HCT116 (cell line): Measurements from ENCODE around the gene SLFN12L. TPM values are rescaled to one million over a fixed set of nuclear protein-coding genes. Genes with fewer than 3 reads are reported as not detected.

ENCODE experiments used
- ATAC-seq: fragments of 200-7000 bp; cut with Tn5 transposase; 2 replicates; pipeline ENCODE4 v1.9.1; 2020; ENCODE audit warnings: mild to moderate bottlenecking, moderate library complexity
- BruUV-seq: library from RNA; stranded (reverse); fragments of 400-500 nt; replicated peaks from 2 replicates; lab custom pipeline; 2021; lab: Mats Ljungman, UMichigan
- CTCF ChIA-PET: fragments of 300-600 bp; sonication (Branson Sonifier 250); formaldehyde crosslinking; loops from one replicate; lab custom pipeline; 2021; ENCODE audit warnings: antibody characterized with exemption; lab: Charles Lee
- POLR2A ChIA-PET: fragments of 300-600, 350-600 bp; sonication (Branson Sonifier 250); formaldehyde crosslinking; loops from one replicate; lab custom pipeline; 2021; ENCODE audit warnings: antibody characterized with exemption; lab: Charles Lee
- RAD21 ChIA-PET, 2 experiments: fragments of 300-600 bp; sonication (Branson Sonifier 250); formaldehyde crosslinking; loops; one replicate each; lab custom pipeline; 2023; ENCODE audit warnings: low total read pairs in 2 of 2; ENCODE audit not compliant: uncharacterized antibody in 2 of 2, unreplicated experiment in 2 of 2, low non-redundant PET in 1 of 2; lab: Charles Lee
- DNase-seq: peaks from one replicate; pipeline ENCODE4 v3.0.0-alpha.2; 2010; ENCODE audit warnings: low read depth, low spot score
- H2AFZ ChIP-seq: fragments of 200-600 bp; shearing (Covaris generic), sonication (generic); 2 replicates; pipeline ENCODE4 v1.6.1; 2017; ENCODE audit warnings: low read depth, mixed run types, mixed read lengths, antibody characterized with exemption, low read length; ENCODE audit not compliant: poor library complexity, severe bottlenecking
- H3K27ac ChIP-seq: 2 replicates; pipeline ENCODE4 v1.5.1; 2012; ENCODE audit warnings: low read depth, low read length
- H3K27me3 ChIP-seq: fragments of 200-600 bp; sonication (generic); 2 replicates; pipeline ENCODE4 v1.6.1; 2016; ENCODE audit warnings: mixed run types, low read length, mixed read lengths; ENCODE audit not compliant: insufficient read depth
- H3K36me3 ChIP-seq, 2 experiments: fragments of 200-500 bp in 1 of 2; fragments of 200-600 bp in 1 of 2; sonication (Bioruptor generic) in 1 of 2; sonication (generic) in 1 of 2; 2 replicates each; pipeline versions ENCODE4 v1.5.1 to v1.6.1; 2014 to 2016; ENCODE audit warnings: low read length in 2 of 2, inconsistent platforms in 1 of 2, mixed read lengths in 1 of 2, mixed run types in 1 of 2; ENCODE audit not compliant: insufficient read depth in 2 of 2, control insufficient read depth in 1 of 2
- H3K4me1 ChIP-seq, 2 experiments: fragments of 200-600 bp in 1 of 2; sonication (generic) in 1 of 2; 2 replicates each; pipeline versions ENCODE4 v1.5.1 to v1.6.1; 2012 to 2017; ENCODE audit warnings: low read length in 2 of 2, inconsistent platforms in 1 of 2, mild to moderate bottlenecking in 1 of 2, mixed read lengths in 1 of 2, mixed run types in 1 of 2, moderate library complexity in 1 of 2; ENCODE audit not compliant: insufficient read depth in 2 of 2, control insufficient read depth in 1 of 2
- H3K4me2 ChIP-seq: fragments of 200-600 bp; sonication (generic); 2 replicates; pipeline ENCODE4 v1.6.1; 2017; ENCODE audit warnings: mixed run types, low read length, mixed read lengths
- H3K4me3 ChIP-seq, 2 experiments: fragments of 200-600 bp in 1 of 2; sonication (generic) in 1 of 2; replicated peaks in 1 of 2; 2 replicates each; pipeline ENCODE4 v1.5.1; 2011 to 2016; ENCODE audit warnings: low read length in 2 of 2, control low read depth in 1 of 2, low read depth in 1 of 2, mild to moderate bottlenecking in 1 of 2, mixed read lengths in 1 of 2, mixed run types in 1 of 2
- H3K79me2 ChIP-seq: fragments of 200-600 bp; sonication (generic); 2 replicates; pipeline ENCODE4 v1.6.1; 2017; ENCODE audit warnings: mild to moderate bottlenecking, mixed run types, low read length, moderate library complexity, mixed read lengths; ENCODE audit not compliant: insufficient read depth
- H3K9ac ChIP-seq: fragments of 200-600 bp; sonication (generic); 2 replicates; pipeline ENCODE4 v1.6.1; 2016; ENCODE audit warnings: low read length, mixed read lengths
- H3K9me2 ChIP-seq: fragments of 200-600 bp; sonication (generic), shearing (Covaris generic); 2 replicates; pipeline ENCODE4 v1.6.1; 2017; ENCODE audit warnings: mixed run types, mild to moderate bottlenecking, moderate library complexity; ENCODE audit not compliant: insufficient read depth
- H3K9me3 ChIP-seq, 2 experiments: fragments of 200-500 bp in 1 of 2; fragments of 200-600 bp in 1 of 2; sonication (Bioruptor generic) in 1 of 2; sonication (generic) in 1 of 2; 2 replicates each; pipeline ENCODE4 v1.6.1; 2014 to 2017; ENCODE audit warnings: low read length in 2 of 2, mixed read lengths in 2 of 2, inconsistent platforms in 1 of 2, low read depth in 1 of 2, mild to moderate bottlenecking in 1 of 2, mixed run types in 1 of 2, moderate library complexity in 1 of 2; ENCODE audit not compliant: control insufficient read depth in 1 of 2, insufficient read depth in 1 of 2
- H4K20me1 ChIP-seq: fragments of 200-600 bp; sonication (generic), shearing (Covaris generic); 2 replicates; pipeline ENCODE4 v1.6.1; 2017; ENCODE audit warnings: mixed run types, mild to moderate bottlenecking, moderate library complexity; ENCODE audit not compliant: insufficient read depth
- CBX3 ChIP-seq: IDR thresholded peaks from 2 replicates; pipeline ENCODE4 v1.6.1; 2012; ENCODE audit warnings: low read depth
- CEBPB ChIP-seq: IDR thresholded peaks from 2 replicates; pipeline ENCODE4 v1.6.1; 2012; ENCODE audit warnings: low read depth
- EGR1 ChIP-seq: IDR thresholded peaks from 2 replicates; pipeline ENCODE4 v1.6.1; 2012; ENCODE audit warnings: low read depth
- EZH2 ChIP-seq: fragments of 200-600 bp; sonication (generic); IDR thresholded peaks from 2 replicates; pipeline ENCODE4 v1.6.1; 2017; ENCODE audit warnings: antibody characterized with exemption, mixed run types
- FOSL1 ChIP-seq: IDR thresholded peaks from 2 replicates; pipeline ENCODE4 v1.6.1; 2012; ENCODE audit warnings: low read depth
- JUND ChIP-seq: IDR thresholded peaks from 2 replicates; pipeline ENCODE4 v1.6.1; 2012
- POLR2A ChIP-seq: IDR thresholded peaks from 2 replicates; pipeline ENCODE4 v1.7.0; 2011; ENCODE audit warnings: borderline replicate concordance; ENCODE audit not compliant: insufficient read depth, insufficient read length; ENCODE audit errors: extremely low read depth
- POLR2AphosphoS5 ChIP-seq: IDR thresholded peaks from 2 replicates; pipeline ENCODE4 v1.6.1; 2011; ENCODE audit warnings: mild to moderate bottlenecking, low read depth, low read length, moderate library complexity
- RAD21 ChIP-seq: IDR thresholded peaks from 2 replicates; pipeline ENCODE4 v1.6.1; 2012; ENCODE audit warnings: low read depth, mild to moderate bottlenecking
- SP1 ChIP-seq: IDR thresholded peaks from 2 replicates; pipeline ENCODE4 v1.6.1; 2012; ENCODE audit warnings: low read depth
- SRF ChIP-seq: IDR thresholded peaks from 2 replicates; pipeline ENCODE4 v1.6.1; 2012; ENCODE audit warnings: low read depth
- TCF7L2 ChIP-seq: IDR thresholded peaks from 2 replicates; pipeline ENCODE4 v1.7.0; 2011; ENCODE audit warnings: borderline replicate concordance, inconsistent platforms; ENCODE audit not compliant: insufficient read depth, insufficient read length; ENCODE audit errors: extremely low read depth
- YY1 ChIP-seq: IDR thresholded peaks from 2 replicates; pipeline ENCODE4 v1.6.1; 2011; ENCODE audit warnings: low read length, low read depth, moderate library complexity, mild to moderate bottlenecking; ENCODE audit not compliant: insufficient replicate concordance; ENCODE audit errors: extremely low read depth
- ZFX ChIP-seq: fragments of 450-650 bp; IDR thresholded peaks from 2 replicates; pipeline ENCODE4 v1.6.1; 2017
- ZNF274 ChIP-seq: fragments of 200-500 bp; sonication (Bioruptor generic); IDR thresholded peaks from 2 replicates; pipeline ENCODE4 v1.6.1; 2014; ENCODE audit warnings: mild to moderate bottlenecking, low read depth, low read length, inconsistent platforms
- intact Hi-C: fragments of 100-400 bp; cut with micrococcal nuclease; formaldehyde crosslinking; loops from 2 replicates; pipeline ENCODE4 v1.10.0; 2022
- total RNA-seq: library from RNA; stranded (reverse); gene quantifications from one replicate; pipeline ENCODE4 v1.2.1, GENCODE V29; 2021; ENCODE audit not compliant: unreplicated experiment
- TF ChIP-seq, protein P1 (sequence below): IDR thresholded peaks from 2 replicates; pipeline ENCODE4 v1.6.1; 2012; ENCODE audit warnings: low read depth
- TF ChIP-seq, protein P2 (sequence below): IDR thresholded peaks from 2 replicates; pipeline ENCODE4 v1.6.1; 2012
- TF ChIP-seq, protein P3 (sequence below), 3 experiments: fragments of 200-600 bp in 1 of 3; sonication (generic) in 1 of 3; IDR thresholded peaks in 2 of 3; conservative IDR thresholded peaks in 1 of 3; 2 replicates each; pipeline ENCODE4 v1.5.1; 2012 to 2017; ENCODE audit warnings: low read depth in 2 of 3, low read length in 2 of 3, antibody characterized with exemption in 1 of 3, borderline replicate concordance in 1 of 3, control low read depth in 1 of 3, mild to moderate bottlenecking in 1 of 3, mixed read lengths in 1 of 3, mixed run types in 1 of 3, moderate library complexity in 1 of 3; ENCODE audit not compliant: insufficient read depth in 1 of 3
- TF ChIP-seq, protein P4 (sequence below): IDR thresholded peaks from 2 replicates; pipeline ENCODE4 v1.6.1; 2011; ENCODE audit warnings: mild to moderate bottlenecking, low read length, moderate library complexity; ENCODE audit not compliant: insufficient replicate concordance; ENCODE audit errors: extremely low read depth
- TF ChIP-seq, protein P5 (sequence below): IDR thresholded peaks from 2 replicates; pipeline ENCODE4 v1.6.1; 2012

The SLFN12L gene
- total RNA-seq, 1 experiment from 2014 or later = 0.17 TPM

DNA sequence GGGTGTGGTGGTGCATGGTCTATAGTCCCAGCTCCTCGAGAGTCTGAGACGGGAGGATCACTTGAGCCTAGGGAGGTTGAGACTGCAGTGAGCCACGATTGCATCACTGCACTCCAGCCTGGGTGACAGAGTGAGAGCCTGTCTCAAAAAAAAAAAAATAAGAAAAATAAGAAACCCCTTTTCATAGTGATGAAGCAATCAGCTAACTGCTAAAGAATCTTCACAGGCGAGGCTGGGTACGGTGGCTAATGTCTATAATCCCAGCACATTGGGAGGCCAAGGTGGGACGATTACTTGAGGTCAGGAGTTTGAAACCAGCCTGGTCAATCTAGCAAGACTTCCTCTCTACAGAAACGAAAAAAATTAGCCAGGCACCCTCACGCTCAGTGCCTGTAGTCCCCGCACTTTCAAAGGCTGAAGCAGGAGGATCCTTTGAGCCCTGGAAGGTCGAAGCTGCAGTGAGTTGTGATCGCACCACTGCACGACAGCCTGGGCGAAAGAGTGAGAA, 760 bp downstream of the SLFN12L start:
- Histone ChIP-seq H3K9me2 (no peaks in the 10 kb centered on the region), H3K9me3 (no peaks in the 10 kb centered on the region), H3K27me3 (no peaks in the 10 kb centered on the region; the same call in 1 of the 2 replicates), H3K4me1 (peaks cover 0 to 5% of the 10 kb centered on the region in 2 experiments; a peak in 1 of 4 replicates), H3K4me3 (no peak overlapping the region), H2AFZ (no peak overlapping the region), H3K4me2 (no peak overlapping the region), H3K79me2 (no peaks in the 10 kb centered on the region), H3K27ac (no peak overlapping the region)
- intact Hi-C loops = loop anchor here (5.0 kb wide), 2 partner anchors 279 to 539 kb away; no protein-coding TSS in a partner anchor
- ATAC-seq (no peak), DNase-seq (no peak)
- RAD21 ChIA-PET = no interaction called here
- no peak for TF ChIP-seq ZFX
- TF ChIP-seq CBX3 = no peak
- TF ChIP-seq, protein P1, sequence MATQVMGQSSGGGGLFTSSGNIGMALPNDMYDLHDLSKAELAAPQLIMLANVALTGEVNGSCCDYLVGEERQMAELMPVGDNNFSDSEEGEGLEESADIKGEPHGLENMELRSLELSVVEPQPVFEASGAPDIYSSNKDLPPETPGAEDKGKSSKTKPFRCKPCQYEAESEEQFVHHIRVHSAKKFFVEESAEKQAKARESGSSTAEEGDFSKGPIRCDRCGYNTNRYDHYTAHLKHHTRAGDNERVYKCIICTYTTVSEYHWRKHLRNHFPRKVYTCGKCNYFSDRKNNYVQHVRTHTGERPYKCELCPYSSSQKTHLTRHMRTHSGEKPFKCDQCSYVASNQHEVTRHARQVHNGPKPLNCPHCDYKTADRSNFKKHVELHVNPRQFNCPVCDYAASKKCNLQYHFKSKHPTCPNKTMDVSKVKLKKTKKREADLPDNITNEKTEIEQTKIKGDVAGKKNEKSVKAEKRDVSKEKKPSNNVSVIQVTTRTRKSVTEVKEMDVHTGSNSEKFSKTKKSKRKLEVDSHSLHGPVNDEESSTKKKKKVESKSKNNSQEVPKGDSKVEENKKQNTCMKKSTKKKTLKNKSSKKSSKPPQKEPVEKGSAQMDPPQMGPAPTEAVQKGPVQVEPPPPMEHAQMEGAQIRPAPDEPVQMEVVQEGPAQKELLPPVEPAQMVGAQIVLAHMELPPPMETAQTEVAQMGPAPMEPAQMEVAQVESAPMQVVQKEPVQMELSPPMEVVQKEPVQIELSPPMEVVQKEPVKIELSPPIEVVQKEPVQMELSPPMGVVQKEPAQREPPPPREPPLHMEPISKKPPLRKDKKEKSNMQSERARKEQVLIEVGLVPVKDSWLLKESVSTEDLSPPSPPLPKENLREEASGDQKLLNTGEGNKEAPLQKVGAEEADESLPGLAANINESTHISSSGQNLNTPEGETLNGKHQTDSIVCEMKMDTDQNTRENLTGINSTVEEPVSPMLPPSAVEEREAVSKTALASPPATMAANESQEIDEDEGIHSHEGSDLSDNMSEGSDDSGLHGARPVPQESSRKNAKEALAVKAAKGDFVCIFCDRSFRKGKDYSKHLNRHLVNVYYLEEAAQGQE = no peak
- no peak for TF ChIP-seq EZH2
- TF ChIP-seq, protein P2, sequence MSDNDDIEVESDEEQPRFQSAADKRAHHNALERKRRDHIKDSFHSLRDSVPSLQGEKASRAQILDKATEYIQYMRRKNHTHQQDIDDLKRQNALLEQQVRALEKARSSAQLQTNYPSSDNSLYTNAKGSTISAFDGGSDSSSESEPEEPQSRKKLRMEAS = no peak
- TF ChIP-seq POLR2A = no peak
- no peak for TF ChIP-seq SP1
- TF ChIP-seq TCF7L2 = no peak
- TF ChIP-seq EGR1 = no peak
- TF ChIP-seq, protein P3, sequence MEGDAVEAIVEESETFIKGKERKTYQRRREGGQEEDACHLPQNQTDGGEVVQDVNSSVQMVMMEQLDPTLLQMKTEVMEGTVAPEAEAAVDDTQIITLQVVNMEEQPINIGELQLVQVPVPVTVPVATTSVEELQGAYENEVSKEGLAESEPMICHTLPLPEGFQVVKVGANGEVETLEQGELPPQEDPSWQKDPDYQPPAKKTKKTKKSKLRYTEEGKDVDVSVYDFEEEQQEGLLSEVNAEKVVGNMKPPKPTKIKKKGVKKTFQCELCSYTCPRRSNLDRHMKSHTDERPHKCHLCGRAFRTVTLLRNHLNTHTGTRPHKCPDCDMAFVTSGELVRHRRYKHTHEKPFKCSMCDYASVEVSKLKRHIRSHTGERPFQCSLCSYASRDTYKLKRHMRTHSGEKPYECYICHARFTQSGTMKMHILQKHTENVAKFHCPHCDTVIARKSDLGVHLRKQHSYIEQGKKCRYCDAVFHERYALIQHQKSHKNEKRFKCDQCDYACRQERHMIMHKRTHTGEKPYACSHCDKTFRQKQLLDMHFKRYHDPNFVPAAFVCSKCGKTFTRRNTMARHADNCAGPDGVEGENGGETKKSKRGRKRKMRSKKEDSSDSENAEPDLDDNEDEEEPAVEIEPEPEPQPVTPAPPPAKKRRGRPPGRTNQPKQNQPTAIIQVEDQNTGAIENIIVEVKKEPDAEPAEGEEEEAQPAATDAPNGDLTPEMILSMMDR (IDR thresholded peaks at IDR 0.05 in 2 of 3, conservative IDR thresholded peaks at IDR 0.05 in 1 of 3; ENCODE audit: borderline replicate concordance in 1 of 3, insufficient read depth in 1 of 3, low read depth in 2 of 3, low read length in 2 of 3) = no peak
- no peak for TF ChIP-seq SRF
- TF ChIP-seq CEBPB = no peak
- TF ChIP-seq, protein P4, sequence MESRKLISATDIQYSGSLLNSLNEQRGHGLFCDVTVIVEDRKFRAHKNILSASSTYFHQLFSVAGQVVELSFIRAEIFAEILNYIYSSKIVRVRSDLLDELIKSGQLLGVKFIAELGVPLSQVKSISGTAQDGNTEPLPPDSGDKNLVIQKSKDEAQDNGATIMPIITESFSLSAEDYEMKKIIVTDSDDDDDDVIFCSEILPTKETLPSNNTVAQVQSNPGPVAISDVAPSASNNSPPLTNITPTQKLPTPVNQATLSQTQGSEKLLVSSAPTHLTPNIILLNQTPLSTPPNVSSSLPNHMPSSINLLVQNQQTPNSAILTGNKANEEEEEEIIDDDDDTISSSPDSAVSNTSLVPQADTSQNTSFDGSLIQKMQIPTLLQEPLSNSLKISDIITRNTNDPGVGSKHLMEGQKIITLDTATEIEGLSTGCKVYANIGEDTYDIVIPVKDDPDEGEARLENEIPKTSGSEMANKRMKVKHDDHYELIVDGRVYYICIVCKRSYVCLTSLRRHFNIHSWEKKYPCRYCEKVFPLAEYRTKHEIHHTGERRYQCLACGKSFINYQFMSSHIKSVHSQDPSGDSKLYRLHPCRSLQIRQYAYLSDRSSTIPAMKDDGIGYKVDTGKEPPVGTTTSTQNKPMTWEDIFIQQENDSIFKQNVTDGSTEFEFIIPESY = no peak
- TF ChIP-seq, protein P5, sequence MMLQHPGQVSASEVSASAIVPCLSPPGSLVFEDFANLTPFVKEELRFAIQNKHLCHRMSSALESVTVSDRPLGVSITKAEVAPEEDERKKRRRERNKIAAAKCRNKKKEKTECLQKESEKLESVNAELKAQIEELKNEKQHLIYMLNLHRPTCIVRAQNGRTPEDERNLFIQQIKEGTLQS = no peak
- no peak for TF ChIP-seq YY1
- TF ChIP-seq JUND = no peak
- TF ChIP-seq FOSL1 = no peak
- no peak for TF ChIP-seq ZNF274
- TF ChIP-seq POLR2AphosphoS5 = no peak
- TF ChIP-seq RAD21 = no peak
- TF ChIP-seq, all 23 proteins: peak for 0
- no peaks in the 10 kb centered on the region for H4K20me1 ChIP-seq
- CTCF ChIA-PET = interaction anchor here (1.2 to 1.4 kb wide), 2 partner anchors 9 to 412 kb away, joined by 3 read pairs; no protein-coding TSS in a partner anchor
- H3K9ac ChIP-seq = no peak overlapping the region
- POLR2A ChIA-PET = no interaction called here
- BruUV-seq = no TSS peak
- no peaks in the 10 kb centered on the region for H3K36me3 ChIP-seq
